Stomach smooth muscle (tissue), 2 donors: ENCODE data around the gene MXD3.
"Not testable (repeated sequence)": the region's sequence is repeated elsewhere in the genome, so short reads cannot be mapped to it uniquely, and the experiment has no call there.

Experiments
- H3K27ac ChIP-seq: one replicate; pipeline ENCODE4 v1.7.0; 2013; ENCODE audit warnings: mild to moderate bottlenecking, low read length, inconsistent platforms
- H3K27me3 ChIP-seq, 2 donors: one replicate each; pipeline ENCODE4 v1.7.0; 2013; ENCODE audit warnings: low read length in 2 of 2; ENCODE audit not compliant: insufficient read depth in 2 of 2, control insufficient read depth in 1 of 2
- H3K36me3 ChIP-seq, 2 donors: one replicate each; pipeline ENCODE4 v1.7.0; 2013; ENCODE audit warnings: low read length in 2 of 2; ENCODE audit not compliant: control insufficient read depth in 2 of 2, insufficient read depth in 2 of 2
- H3K4me1 ChIP-seq: one replicate; pipeline ENCODE4 v1.7.0; 2013; ENCODE audit warnings: low read length; ENCODE audit not compliant: control insufficient read depth, insufficient read depth
- H3K4me3 ChIP-seq, 2 donors: one replicate each; pipeline ENCODE4 v1.7.0; 2013; ENCODE audit warnings: low read length in 2 of 2
- H3K9ac ChIP-seq, 2 donors: one replicate each; pipeline ENCODE4 v1.7.0; 2013; ENCODE audit warnings: low read length in 2 of 2, mild to moderate bottlenecking in 1 of 2
- H3K9me3 ChIP-seq, 2 donors: one replicate each; pipeline ENCODE4 v1.7.0; 2013; ENCODE audit warnings: low read length in 2 of 2; ENCODE audit not compliant: control insufficient read depth in 2 of 2
- donor health status: healthy.
- donor health status: Pancreatic carcinoma.

The MXD3 gene

DNA sequence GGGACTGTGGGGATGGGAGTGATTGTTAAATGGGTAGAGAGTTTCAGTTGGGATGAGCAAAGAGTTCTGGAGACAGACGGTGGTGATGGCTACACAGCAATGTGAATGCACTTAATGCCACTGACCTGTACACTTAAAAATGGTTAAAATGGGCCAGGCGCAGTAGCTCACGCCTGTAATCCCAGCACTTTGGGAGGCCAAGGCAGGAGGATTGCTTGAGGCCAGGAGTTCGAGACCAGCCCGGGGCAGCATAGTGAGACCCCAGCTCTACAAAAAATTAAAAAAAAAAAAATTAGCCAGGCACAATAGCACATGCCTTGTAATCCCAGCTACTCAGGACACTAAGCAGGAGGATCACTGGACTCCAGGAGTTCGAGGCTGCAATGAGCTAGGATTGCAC, 32.1 kb upstream of the MXD3 start:
- no peak overlapping the region for H3K9ac ChIP-seq
- H3K27me3 ChIP-seq: no peaks in the 10 kb centered on the region
- no peaks in the 10 kb centered on the region for H3K9me3 ChIP-seq
- no peak overlapping the region for H3K27ac ChIP-seq
- H3K4me1 ChIP-seq: peaks cover 8% of the 10 kb centered on the region
- peaks cover 6 to 10% of the 10 kb centered on the region in 2 donors for H3K36me3 ChIP-seq
- H3K4me3 ChIP-seq: no peak overlapping the region

DNA sequence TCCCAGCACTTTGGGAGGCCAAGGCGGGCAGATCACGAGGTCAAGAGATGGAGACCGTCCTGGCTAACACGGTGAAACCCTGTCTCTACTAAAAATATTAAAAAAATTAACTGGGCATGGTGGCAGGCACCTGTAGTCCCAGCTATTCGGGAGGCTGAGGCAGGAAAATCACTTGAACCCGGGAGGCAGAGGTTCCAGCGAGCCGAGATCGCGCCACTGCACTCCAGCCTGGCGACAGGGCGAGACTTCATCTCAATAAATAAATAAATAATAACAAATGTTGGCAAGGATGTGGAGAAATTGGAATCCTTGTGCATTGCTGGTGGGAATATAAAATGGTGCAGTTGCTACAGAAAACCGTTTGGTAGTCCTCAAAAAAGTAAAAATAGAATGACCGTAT, 31.3 kb upstream of the MXD3 start:
- H3K9me3 ChIP-seq, H3K27me3 ChIP-seq, H3K27ac ChIP-seq, H3K4me1 ChIP-seq, H3K9ac ChIP-seq, H3K4me3 ChIP-seq: not testable (repeated sequence)
- H3K36me3 ChIP-seq: peaks cover 6 to 10% of the 10 kb centered on the region in 2 donors

DNA sequence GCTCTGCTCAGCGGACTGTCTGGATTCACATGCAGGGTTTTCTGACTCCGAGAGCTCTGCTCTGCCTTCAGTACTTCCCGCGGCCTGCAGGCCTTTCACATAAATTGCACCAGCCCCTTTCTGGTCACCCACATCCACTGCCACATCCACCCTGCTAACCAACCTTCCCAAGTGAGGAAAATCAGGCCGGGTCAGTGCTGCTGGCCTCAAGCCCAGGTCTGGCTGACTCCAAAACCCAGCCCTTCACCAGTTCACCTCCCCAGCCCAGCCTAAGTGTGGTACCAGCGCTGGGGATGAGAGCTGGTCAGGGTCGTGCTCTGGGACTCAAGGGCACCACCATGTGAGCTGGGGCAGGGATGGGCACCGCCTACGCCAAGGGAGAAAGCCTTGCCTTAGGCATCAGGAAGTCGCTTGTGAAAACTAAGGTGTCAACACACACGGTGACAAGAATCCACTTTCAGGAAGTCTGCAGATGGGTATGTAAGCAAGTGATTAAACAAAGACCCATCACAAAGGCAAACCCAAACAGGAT, 27.5 kb upstream of the MXD3 start:
- no peaks in the 10 kb centered on the region for H3K4me1 ChIP-seq
- H3K9me3 ChIP-seq: no peaks in the 10 kb centered on the region
- no peak overlapping the region for H3K27ac ChIP-seq
- H3K9ac ChIP-seq: no peak overlapping the region
- peaks cover 27 to 44% of the 10 kb centered on the region in 2 donors for H3K36me3 ChIP-seq
- H3K4me3 ChIP-seq: no peak overlapping the region
- no peaks in the 10 kb centered on the region for H3K27me3 ChIP-seq

DNA sequence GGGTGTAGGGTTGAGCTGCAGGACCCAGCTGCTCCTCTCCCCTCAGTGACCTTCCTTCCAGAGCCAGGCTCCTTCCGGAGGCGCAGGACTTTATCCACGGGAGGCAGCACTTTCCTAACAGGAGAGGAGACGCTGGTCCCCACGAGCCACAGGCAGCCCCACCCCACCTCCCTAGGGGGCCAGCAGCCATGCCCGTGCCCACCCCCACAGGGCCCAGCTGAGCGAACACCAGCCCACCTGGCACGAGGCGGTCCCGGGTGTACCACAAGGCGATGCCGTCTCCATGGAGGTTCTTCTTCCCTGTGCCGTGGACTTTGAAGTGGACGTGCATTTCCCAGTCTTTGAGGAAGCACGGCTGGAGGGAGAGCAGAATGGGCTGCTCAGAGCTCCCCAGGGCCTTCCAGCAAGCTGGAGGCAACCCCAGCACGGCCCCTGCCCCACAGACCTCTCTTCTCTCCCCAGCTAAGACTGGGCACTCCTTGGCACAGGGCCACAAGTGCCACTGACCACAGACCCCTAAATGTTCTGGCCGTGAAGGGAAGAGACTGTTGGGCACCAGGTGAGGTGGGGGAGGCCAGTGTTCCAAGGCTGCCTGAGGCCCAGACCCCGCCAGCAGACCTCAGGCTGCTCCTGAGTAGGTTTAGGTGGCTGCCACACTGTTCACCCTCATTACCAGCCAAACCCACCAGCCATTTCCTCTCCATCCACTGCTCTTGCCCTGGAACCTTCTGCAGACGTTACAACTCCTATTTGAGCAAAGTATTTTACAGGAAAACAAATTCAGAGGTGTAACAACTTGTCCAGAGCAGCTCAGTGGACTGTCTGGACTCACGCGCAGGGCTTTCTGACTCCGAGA, 26.8 kb upstream of the MXD3 start:
- H3K4me3 ChIP-seq: no peak overlapping the region
- no peaks in the 10 kb centered on the region for H3K9me3 ChIP-seq
- H3K9ac ChIP-seq: no peak overlapping the region
- H3K36me3 ChIP-seq: peaks cover 31 to 49% of the 10 kb centered on the region in 2 donors
- no peaks in the 10 kb centered on the region for H3K4me1 ChIP-seq
- H3K27me3 ChIP-seq: no peaks in the 10 kb centered on the region
- no peak overlapping the region for H3K27ac ChIP-seq

DNA sequence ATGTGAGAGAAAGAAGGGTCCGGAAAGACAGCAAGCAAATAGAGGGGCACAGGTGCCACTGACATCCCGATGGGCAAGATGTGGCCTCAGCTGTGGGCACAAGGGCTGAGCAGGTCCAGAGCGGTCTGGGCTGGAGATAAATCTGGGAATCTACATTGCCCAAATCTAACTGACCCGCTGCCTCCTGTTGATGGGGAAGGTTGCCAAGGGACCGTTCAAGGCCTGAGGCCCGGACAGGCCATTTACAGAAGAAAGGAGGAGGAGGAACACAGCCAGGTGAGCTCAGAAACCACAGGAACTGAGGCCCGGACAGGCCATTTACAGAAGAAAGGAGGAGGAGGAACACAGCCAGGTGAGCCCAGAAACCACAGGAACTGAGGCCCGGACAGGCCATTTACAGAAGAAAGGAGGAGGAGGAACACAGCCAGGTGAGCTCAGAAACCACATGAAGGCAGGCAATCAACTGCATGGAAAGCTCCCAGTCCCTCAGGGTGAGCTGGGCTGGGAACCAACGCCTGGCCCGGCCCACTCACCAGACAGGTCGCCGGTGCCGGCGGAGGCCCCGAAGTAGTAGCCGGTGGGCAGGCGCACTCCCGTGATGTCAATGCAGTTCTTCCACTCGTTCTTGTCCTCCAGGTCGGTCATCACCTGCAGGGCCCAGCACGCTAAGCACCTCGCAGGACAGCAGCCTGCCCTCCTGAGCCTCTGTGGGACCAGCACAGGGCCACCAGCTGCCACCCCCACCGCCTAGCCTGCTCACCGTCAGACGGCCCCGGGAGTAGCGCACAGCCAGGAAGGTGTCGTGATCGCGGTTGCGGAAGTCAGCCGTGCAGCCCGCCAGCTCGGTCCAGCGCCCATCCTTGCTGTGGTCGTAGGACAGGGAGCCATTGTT, 25.2 kb upstream of the MXD3 start:
- Histone ChIP-seq H3K27ac (no peak overlapping the region), H3K36me3 (peaks cover 36 to 56% of the 10 kb centered on the region in 2 donors), H3K27me3 (no peaks in the 10 kb centered on the region), H3K4me1 (no peaks in the 10 kb centered on the region), H3K9me3 (no peaks in the 10 kb centered on the region), H3K9ac (no peak overlapping the region), H3K4me3 (no peak overlapping the region)

DNA sequence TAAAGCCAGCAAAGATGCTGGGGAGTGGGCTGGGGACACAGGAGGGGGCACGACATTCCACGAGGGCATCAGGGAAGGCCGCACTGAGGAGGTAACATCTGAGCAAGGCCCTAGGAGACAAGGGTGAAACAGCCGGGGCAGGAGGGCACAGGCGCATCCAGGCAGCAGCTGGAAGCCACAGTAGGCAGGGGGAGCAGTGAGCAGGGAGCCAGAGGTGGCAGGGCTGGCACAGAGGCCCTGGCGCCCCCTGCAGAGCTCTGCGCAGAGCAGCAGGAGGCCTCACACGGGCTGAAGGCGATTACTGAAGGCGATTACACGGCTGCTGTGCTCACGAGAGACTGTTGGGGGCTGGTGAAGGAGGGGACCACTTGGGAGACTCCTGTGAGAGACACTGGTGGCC, 24.4 kb upstream of the MXD3 start:
- H3K4me3 ChIP-seq: no peak overlapping the region
- no peaks in the 10 kb centered on the region for H3K9me3 ChIP-seq
- no peak overlapping the region for H3K27ac ChIP-seq
- no peaks in the 10 kb centered on the region for H3K27me3 ChIP-seq
- peaks cover 34 to 62% of the 10 kb centered on the region in 2 donors for H3K36me3 ChIP-seq
- H3K4me1 ChIP-seq: no peaks in the 10 kb centered on the region
- H3K9ac ChIP-seq: no peak overlapping the region

DNA sequence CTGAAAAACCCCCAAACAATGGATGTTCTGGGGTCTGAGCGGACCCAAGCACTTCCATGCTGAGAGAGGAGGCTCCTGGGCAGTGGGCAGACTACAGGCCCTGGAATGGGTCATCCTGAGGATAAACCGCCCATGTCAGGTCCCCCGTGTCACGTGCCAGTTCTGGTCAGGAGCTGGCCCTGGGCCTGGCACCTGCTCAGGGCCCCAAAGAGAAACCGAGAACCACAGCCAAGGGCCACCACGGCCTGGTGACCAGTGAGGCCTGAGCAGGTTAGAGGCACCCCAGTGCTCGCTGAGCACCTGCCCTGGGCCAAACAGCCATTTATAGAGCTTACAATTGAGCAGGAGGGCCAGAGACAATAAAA, 24.0 kb upstream of the MXD3 start:
- Histone ChIP-seq H3K4me1 (no peaks in the 10 kb centered on the region), H3K27me3 (no peaks in the 10 kb centered on the region), H3K9ac (no peak overlapping the region), H3K4me3 (no peak overlapping the region), H3K36me3 (peaks cover 36 to 63% of the 10 kb centered on the region in 2 donors), H3K9me3 (no peaks in the 10 kb centered on the region), H3K27ac (no peak overlapping the region)

DNA sequence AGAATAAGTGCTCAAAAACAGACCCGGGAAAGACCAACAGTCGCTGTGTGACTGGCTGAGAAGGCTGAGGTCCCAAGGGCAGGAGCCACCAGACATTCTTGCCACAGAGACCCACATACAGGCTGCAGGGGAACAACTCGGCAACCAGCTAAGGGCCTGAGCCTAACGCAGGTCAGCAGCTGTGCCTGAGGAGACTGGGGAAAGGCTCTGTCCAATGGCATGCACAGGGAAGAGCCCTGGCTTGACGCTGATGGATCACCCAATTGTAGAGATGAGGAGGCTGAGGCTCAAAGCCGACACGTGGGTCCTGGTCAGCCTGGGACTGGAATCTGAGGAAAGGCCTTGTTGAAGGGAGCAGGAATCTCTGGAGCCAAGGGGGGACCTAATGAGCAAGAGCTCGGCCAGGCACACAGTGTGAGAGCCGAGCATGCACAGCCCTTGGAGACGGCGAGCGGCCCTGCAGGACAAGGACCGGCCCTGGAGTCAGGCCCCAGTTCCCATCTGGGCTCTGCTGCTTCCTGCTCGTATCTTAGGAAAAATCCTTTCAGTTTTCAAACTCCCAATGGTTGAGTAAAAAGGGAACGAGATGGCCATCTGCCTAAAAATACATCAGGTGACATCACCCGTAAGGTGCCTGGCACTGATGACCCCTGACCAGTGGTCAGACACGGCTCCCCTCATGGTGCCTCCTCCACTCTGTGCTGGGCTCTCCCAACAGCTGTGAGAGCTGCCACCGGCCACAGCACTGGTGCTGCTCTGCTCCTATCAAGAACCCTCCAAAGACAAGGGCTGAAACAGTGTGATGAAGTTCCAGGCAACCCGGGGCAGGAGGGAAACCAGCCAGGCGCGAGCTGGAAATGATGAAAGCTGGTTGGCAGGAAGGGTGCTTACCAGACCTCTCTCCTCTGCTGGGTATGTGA, 23.3 kb upstream of the MXD3 start:
- Histone ChIP-seq H3K9ac (no peak overlapping the region), H3K27me3 (no peaks in the 10 kb centered on the region), H3K36me3 (peaks cover 40 to 68% of the 10 kb centered on the region in 2 donors), H3K4me3 (no peak overlapping the region), H3K27ac (no peak overlapping the region), H3K9me3 (no peaks in the 10 kb centered on the region), H3K4me1 (no peaks in the 10 kb centered on the region)

DNA sequence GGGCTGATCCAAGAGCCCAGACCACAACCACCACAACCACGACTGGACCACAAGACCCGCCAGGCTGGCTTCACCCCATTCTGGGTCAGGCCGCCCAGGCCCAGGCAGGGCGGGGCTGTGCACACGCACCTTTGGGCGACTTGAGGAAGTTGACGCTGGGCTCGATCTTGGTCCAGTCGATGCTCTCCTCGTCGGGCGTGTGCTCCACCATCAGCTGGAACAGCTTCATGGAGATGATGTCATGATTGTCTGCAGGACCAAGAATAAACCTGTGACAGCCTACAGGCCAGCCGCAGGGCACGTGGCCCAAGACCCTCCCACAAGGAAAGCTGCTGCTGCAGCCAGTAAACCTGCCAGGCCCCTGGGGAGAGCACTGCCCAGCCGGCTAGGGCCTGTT, 22.5 kb upstream of the MXD3 start:
- Histone ChIP-seq H3K36me3 (peaks cover 40 to 73% of the 10 kb centered on the region in 2 donors), H3K4me1 (no peaks in the 10 kb centered on the region), H3K9me3 (no peaks in the 10 kb centered on the region), H3K27me3 (no peaks in the 10 kb centered on the region), H3K27ac (no peak overlapping the region), H3K9ac (no peak overlapping the region), H3K4me3 (no peak overlapping the region)
